Muscle of arm (tissue), 12 donors: Measurements from ENCODE around the gene RUFY1. TPM values are rescaled to one million over a fixed set of nuclear protein-coding genes. Genes with fewer than 3 reads are reported as not detected.
"Not testable (repeated sequence)": the region's sequence is repeated elsewhere in the genome, so short reads cannot be mapped to it uniquely, and the experiment has no call there.

Experiments
- DNase-seq: peaks from one replicate; pipeline ENCODE4 v3.0.0-alpha.2; 2013
- polyA plus RNA-seq, 12 donors: library from polyadenylated mRNA; unstranded; fragments of 120-200 nt; gene quantifications; one replicate each; pipeline ENCODE4 v1.2.1, GENCODE V29; 2013; ENCODE audit not compliant: insufficient read length in 12 of 12

RUFY1 gene
- polyA plus RNA-seq, 12 donors, result 32.8 to 52.7 (median 38.6) TPM; not detected in 1

DNA sequence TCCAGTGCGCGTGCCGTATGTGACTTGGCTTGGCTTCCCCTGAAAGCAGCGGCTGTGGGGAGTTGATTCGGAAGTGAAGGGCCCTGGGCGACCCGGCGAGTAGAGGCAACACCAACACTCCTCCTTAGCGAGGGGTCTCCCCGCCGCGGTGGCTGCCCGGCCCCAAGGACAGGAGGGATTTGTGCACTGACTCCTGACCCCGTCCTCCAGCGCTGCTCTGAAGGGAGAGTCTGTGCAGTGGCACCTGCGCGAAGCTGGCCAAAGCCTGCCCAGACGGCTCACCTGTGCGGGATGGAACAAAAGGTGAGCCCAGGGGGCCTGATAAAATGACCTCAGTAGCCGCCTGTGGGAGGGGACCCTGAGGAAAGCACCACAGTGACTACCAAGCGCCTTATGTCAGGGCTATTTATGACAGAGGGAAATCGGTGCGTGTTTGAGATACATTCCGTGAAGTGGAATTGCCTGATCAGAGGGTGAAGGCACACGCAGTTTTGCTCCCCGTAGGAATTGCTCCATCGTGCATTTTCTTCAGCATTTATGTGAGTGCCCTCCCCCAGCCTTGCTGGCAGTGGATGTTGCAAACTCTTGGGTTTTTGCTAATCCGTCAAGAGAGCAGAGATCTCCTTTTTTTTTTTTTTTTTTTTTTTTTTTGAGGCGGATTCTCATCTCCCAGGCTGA is 108.0 kb downstream of the RUFY1 start:
- DNase-seq, result not testable (repeated sequence)

Other genes with a start within 250 kb of the RUFY1 start
- 10 to 100 TPM in 11 of 12 donors, not detected in 1; 17.2 to 61.8 (median 31.0) TPM for gene ADAMTS2, start 205.1 kb upstream of the RUFY1 start, polyA plus RNA-seq
- gene HNRNPH1, start 73.1 kb downstream of the RUFY1 start, polyA plus RNA-seq, result over 10,000 TPM in 1 of 12 donors, 1,000 to 10,000 TPM in 2, 100 to 1,000 TPM in 9; 408 to 10,550 (median 674) TPM
- gene CBY3, start 130.5 kb downstream of the RUFY1 start, polyA plus RNA-seq, result under 1 TPM in 6 of 12 donors, not detected in 6; 0.22 to 0.84 (median 0.58) TPM
- 100 to 1,000 TPM in 11 of 12 donors, not detected in 1; 208 to 312 (median 283) TPM for gene CANX, start 148.4 kb downstream of the RUFY1 start, polyA plus RNA-seq
- 10 to 100 TPM in 11 of 12 donors, not detected in 1; 22.9 to 76.4 (median 26.9) TPM for gene MAML1, start 182.3 kb downstream of the RUFY1 start, polyA plus RNA-seq
- 1 to 10 TPM in 9 of 12 donors, under 1 TPM in 1, not detected in 2; 0.99 to 3.3 (median 1.7) TPM for gene LTC4S, start 243.4 kb downstream of the RUFY1 start, polyA plus RNA-seq